ENCODE results near the gene SEMA7A.

Gene SEMA7A

GRCh38 chr15:74384881-74385643 lies 48.7 kb downstream of the SEMA7A start:
- DNase-seq: peak; percentile 14

GRCh38 chr15:74384566-74384880 lies 49.2 kb downstream of the SEMA7A start:
- DNase-seq: no peak

GRCh38 chr15:74383695-74384565 lies 49.8 kb downstream of the SEMA7A start:
- DNase-seq: no peak

- DNase-seq: no peak
Measured at GRCh38 chr15:74383286-74383685, 50.5 kb downstream of the SEMA7A start.

GRCh38 chr15:74382004-74382816 lies 51.5 kb downstream of the SEMA7A start:
- DNase-seq: peak; percentile 68

- no peak for DNase-seq
Measured at GRCh38 chr15:74381481-74381880, 52.3 kb downstream of the SEMA7A start.

GRCh38 chr15:74381190-74381453 lies 52.6 kb downstream of the SEMA7A start:
- DNase-seq: no peak

GRCh38 chr15:74380361-74381189 lies 53.2 kb downstream of the SEMA7A start:
- DNase-seq: no peak

GRCh38 chr15:74378848-74379247 lies 54.9 kb downstream of the SEMA7A start:
- no peak for DNase-seq

- DNase-seq: no peak
Measured at GRCh38 chr15:74377831-74378766, 55.7 kb downstream of the SEMA7A start.

GRCh38 chr15:74376825-74377581 lies 56.8 kb downstream of the SEMA7A start:
- no peak for DNase-seq

GRCh38 chr15:74376226-74376625 lies 57.5 kb downstream of the SEMA7A start:
- no peak for DNase-seq

GRCh38 chr15:74375303-74375693 lies 58.5 kb downstream of the SEMA7A start:
- peak; percentile 83 for DNase-seq

- no peak for DNase-seq
Measured at GRCh38 chr15:74374648-74375302, 59.0 kb downstream of the SEMA7A start.

GRCh38 chr15:74373731-74374647 lies 59.8 kb downstream of the SEMA7A start:
- DNase-seq: peak; percentile 67

GRCh38 chr15:74373056-74373650 lies 60.6 kb downstream of the SEMA7A start:
- DNase-seq: no peak

GRCh38 chr15:74370471-74370870 lies 63.3 kb downstream of the SEMA7A start:
- DNase-seq: no peak

GRCh38 chr15:74369756-74370155 lies 64.0 kb downstream of the SEMA7A start:
- no peak for DNase-seq
